ENCODE results near the gene NQO2.

GRCh38 chr6:3014675-3015066 is 15.0 kb downstream of the NQO2 start:
- no peak for TF ChIP-seq POLR2A (IDR thresholded peaks at IDR 0.05; ENCODE audit: borderline replicate concordance, extremely low read depth, insufficient read depth, insufficient read length)
- no peak for TF ChIP-seq CTCF (IDR thresholded peaks at IDR 0.05 in 2 of 3, conservative IDR thresholded peaks at IDR 0.05 in 1 of 3; ENCODE audit: borderline replicate concordance in 1 of 3, insufficient read depth in 1 of 3, low read depth in 2 of 3, low read length in 2 of 3)
- no peak for TF ChIP-seq TCF7L2 (IDR thresholded peaks at IDR 0.05; ENCODE audit: borderline replicate concordance, extremely low read depth, insufficient read depth, insufficient read length)
- no peak for TF ChIP-seq SIN3A (IDR thresholded peaks at IDR 0.05; ENCODE audit: low read depth)
- no peak for TF ChIP-seq ZBTB33 (IDR thresholded peaks at IDR 0.05; ENCODE audit: extremely low read depth, insufficient replicate concordance, low read length)
- TF ChIP-seq ELF1 (IDR thresholded peaks at IDR 0.05; ENCODE audit: borderline replicate concordance, low read depth) = no peak
- no peak for TF ChIP-seq POLR2AphosphoS5 (IDR thresholded peaks at IDR 0.05; ENCODE audit: low read depth, low read length)
- TF ChIP-seq CEBPB (IDR thresholded peaks at IDR 0.05; ENCODE audit: low read depth) = no peak
- no peak for TF ChIP-seq JUND (IDR thresholded peaks at IDR 0.05)
- TF ChIP-seq RAD21 (IDR thresholded peaks at IDR 0.05; ENCODE audit: low read depth) = no peak
- TF ChIP-seq REST (IDR thresholded peaks at IDR 0.05; ENCODE audit: low read depth) = no peak
- TF ChIP-seq, protein P1, sequence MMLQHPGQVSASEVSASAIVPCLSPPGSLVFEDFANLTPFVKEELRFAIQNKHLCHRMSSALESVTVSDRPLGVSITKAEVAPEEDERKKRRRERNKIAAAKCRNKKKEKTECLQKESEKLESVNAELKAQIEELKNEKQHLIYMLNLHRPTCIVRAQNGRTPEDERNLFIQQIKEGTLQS (IDR thresholded peaks at IDR 0.05) = no peak
- no peak for TF ChIP-seq EZH2phosphoT487 (IDR thresholded peaks at IDR 0.05; ENCODE audit: borderline replicate concordance)
- TF ChIP-seq EZH2 (IDR thresholded peaks at IDR 0.05) = no peak
